HCT116 (cell line): Measurements from ENCODE around the gene ZNF32.

Source experiments
- POLR2A ChIP-seq: IDR thresholded peaks from 2 replicates; pipeline ENCODE4 v1.7.0; 2011; ENCODE audit warnings: borderline replicate concordance; ENCODE audit not compliant: insufficient read depth, insufficient read length; ENCODE audit errors: extremely low read depth
- TF ChIP-seq, protein P1 (sequence below): IDR thresholded peaks from 2 replicates; pipeline ENCODE4 v1.6.1; 2012; ENCODE audit warnings: low read depth

DNA sequence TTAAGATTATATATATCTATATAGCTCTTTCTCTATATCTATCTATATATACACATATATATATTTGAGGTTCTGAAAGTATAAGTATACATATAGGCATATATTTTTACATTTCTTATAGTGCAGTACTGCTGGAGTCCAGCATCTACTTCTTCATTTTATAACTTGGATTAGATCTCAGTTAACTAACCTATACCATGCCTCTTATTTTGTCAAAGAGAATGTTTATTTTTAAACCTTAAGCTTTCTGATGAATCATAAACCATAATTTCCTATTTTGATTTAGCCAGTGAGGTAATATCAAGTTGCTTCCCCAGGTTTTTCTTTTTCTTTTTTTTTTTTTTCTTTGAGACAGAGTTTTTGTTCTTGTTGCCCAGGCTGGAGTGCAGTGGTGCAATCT, 8.1 kb downstream of the ZNF32 start:
- TF ChIP-seq, protein P1, sequence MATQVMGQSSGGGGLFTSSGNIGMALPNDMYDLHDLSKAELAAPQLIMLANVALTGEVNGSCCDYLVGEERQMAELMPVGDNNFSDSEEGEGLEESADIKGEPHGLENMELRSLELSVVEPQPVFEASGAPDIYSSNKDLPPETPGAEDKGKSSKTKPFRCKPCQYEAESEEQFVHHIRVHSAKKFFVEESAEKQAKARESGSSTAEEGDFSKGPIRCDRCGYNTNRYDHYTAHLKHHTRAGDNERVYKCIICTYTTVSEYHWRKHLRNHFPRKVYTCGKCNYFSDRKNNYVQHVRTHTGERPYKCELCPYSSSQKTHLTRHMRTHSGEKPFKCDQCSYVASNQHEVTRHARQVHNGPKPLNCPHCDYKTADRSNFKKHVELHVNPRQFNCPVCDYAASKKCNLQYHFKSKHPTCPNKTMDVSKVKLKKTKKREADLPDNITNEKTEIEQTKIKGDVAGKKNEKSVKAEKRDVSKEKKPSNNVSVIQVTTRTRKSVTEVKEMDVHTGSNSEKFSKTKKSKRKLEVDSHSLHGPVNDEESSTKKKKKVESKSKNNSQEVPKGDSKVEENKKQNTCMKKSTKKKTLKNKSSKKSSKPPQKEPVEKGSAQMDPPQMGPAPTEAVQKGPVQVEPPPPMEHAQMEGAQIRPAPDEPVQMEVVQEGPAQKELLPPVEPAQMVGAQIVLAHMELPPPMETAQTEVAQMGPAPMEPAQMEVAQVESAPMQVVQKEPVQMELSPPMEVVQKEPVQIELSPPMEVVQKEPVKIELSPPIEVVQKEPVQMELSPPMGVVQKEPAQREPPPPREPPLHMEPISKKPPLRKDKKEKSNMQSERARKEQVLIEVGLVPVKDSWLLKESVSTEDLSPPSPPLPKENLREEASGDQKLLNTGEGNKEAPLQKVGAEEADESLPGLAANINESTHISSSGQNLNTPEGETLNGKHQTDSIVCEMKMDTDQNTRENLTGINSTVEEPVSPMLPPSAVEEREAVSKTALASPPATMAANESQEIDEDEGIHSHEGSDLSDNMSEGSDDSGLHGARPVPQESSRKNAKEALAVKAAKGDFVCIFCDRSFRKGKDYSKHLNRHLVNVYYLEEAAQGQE, result no peak
- TF ChIP-seq POLR2A, result no peak
